Mammary epithelial cell (primary cell): ENCODE measurements around the gene ATXN1.

Experiments used
- EZH2 ChIP-seq: IDR thresholded peaks from 2 replicates; pipeline ENCODE4 v1.6.1; 2012; ENCODE audit warnings: low read length, inconsistent platforms, borderline replicate concordance
- TF ChIP-seq, protein P1 (sequence below), 2 donors: IDR thresholded peaks in 1 of 2; conservative IDR thresholded peaks in 1 of 2; 2 replicates each; pipeline ENCODE4 v1.5.1; 2011 to 2012; ENCODE audit warnings: inconsistent platforms in 2 of 2, low read length in 2 of 2, mild to moderate bottlenecking in 2 of 2, control low read depth in 1 of 2, low read depth in 1 of 2; ENCODE audit not compliant: insufficient read depth in 1 of 2; ENCODE audit errors: extremely low read depth in 1 of 2

DNA sequence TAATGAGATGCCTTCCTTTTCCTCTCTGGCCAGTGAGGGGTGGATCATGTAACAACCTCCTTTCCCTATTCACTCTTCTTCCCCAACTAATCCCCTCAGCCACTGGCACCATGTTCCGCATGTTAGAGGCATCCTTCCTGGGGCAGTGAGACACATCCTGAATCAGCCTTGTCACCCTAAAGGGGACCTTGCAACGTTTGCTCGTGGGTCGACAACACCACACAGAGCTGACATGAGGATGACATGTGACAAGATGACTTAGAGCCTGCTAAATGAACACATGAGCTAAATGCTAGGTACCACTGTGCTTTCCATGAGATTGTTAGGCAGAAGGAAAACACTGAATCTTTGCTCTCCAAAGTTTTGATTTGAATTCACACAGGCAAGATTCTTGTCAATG lies 129.2 kb downstream of the ATXN1 start:
- TF ChIP-seq EZH2: no peak
- TF ChIP-seq, protein P1, sequence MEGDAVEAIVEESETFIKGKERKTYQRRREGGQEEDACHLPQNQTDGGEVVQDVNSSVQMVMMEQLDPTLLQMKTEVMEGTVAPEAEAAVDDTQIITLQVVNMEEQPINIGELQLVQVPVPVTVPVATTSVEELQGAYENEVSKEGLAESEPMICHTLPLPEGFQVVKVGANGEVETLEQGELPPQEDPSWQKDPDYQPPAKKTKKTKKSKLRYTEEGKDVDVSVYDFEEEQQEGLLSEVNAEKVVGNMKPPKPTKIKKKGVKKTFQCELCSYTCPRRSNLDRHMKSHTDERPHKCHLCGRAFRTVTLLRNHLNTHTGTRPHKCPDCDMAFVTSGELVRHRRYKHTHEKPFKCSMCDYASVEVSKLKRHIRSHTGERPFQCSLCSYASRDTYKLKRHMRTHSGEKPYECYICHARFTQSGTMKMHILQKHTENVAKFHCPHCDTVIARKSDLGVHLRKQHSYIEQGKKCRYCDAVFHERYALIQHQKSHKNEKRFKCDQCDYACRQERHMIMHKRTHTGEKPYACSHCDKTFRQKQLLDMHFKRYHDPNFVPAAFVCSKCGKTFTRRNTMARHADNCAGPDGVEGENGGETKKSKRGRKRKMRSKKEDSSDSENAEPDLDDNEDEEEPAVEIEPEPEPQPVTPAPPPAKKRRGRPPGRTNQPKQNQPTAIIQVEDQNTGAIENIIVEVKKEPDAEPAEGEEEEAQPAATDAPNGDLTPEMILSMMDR (conservative IDR thresholded peaks at IDR 0.05 in 1 of 2, IDR thresholded peaks at IDR 0.05 in 1 of 2; ENCODE audit: extremely low read depth in 1 of 2, insufficient read depth in 1 of 2, low read depth in 1 of 2, low read length in 2 of 2): no peak
